Loucy (cell line): ENCODE data around the gene APLP1.

Source experiments
- H2AFZ ChIP-seq: fragments of 200-600 bp; sonication (generic); 2 replicates; pipeline ENCODE4 v1.6.0; 2016; ENCODE audit warnings: antibody characterized with exemption, mild to moderate bottlenecking, low read length, moderate library complexity
- H3F3A ChIP-seq: fragments of 200-600 bp; 2 replicates; pipeline ENCODE4 v1.6.0; 2016; ENCODE audit warnings: antibody characterized with exemption, low read depth, mild to moderate bottlenecking
- H3K27me3 ChIP-seq: fragments of 200-600 bp; sonication (generic); 2 replicates; pipeline ENCODE4 v1.6.1; 2014; ENCODE audit warnings: low read length, mild to moderate bottlenecking; ENCODE audit not compliant: insufficient read depth, poor library complexity, severe bottlenecking
- H3K36me3 ChIP-seq: fragments of 200-600 bp; sonication (generic); 2 replicates; pipeline ENCODE4 v1.6.1; 2016; ENCODE audit warnings: low read length; ENCODE audit not compliant: insufficient read depth
- H3K4me1 ChIP-seq: fragments of 200-600 bp; sonication (generic); 2 replicates; pipeline ENCODE4 v1.5.1; 2014; ENCODE audit warnings: low read length, mild to moderate bottlenecking; ENCODE audit not compliant: insufficient read depth, poor library complexity, severe bottlenecking
- H3K4me2 ChIP-seq: fragments of 200-600 bp; sonication (generic); 2 replicates; pipeline ENCODE4 v1.6.0; 2014; ENCODE audit warnings: antibody characterized with exemption, low read length, low read depth, mild to moderate bottlenecking; ENCODE audit not compliant: poor library complexity, severe bottlenecking
- H3K4me3 ChIP-seq: fragments of 200-600 bp; sonication (generic); 2 replicates; pipeline ENCODE4 v1.5.1; 2014; ENCODE audit warnings: low read length, mild to moderate bottlenecking, mixed read lengths; ENCODE audit not compliant: poor library complexity, severe bottlenecking
- H3K79me2 ChIP-seq: fragments of 200-600 bp; sonication (generic); 2 replicates; pipeline ENCODE4 v1.6.1; 2014; ENCODE audit warnings: low read length; ENCODE audit not compliant: insufficient read depth
- H3K9ac ChIP-seq: fragments of 200-600 bp; sonication (generic); 2 replicates; pipeline ENCODE4 v1.6.0; 2014; ENCODE audit warnings: mild to moderate bottlenecking, low read depth, low read length, moderate library complexity; ENCODE audit not compliant: poor library complexity, severe bottlenecking
- H3K9me2 ChIP-seq: fragments of 200-600 bp; sonication (generic); replicated peaks from 2 replicates; pipeline ENCODE4 v1.6.1; 2016; ENCODE audit warnings: low read depth, low read length, mixed read lengths
- H3K9me3 ChIP-seq: fragments of 200-600 bp; sonication (generic); 2 replicates; pipeline ENCODE4 v1.6.1; 2014; ENCODE audit warnings: mild to moderate bottlenecking, antibody characterized with exemption, low read length, low read depth; ENCODE audit not compliant: insufficient read depth
- H4K20me1 ChIP-seq: fragments of 200-600 bp; sonication (generic); 2 replicates; pipeline ENCODE4 v1.6.0; 2014; ENCODE audit warnings: antibody characterized with exemption, low read length, mild to moderate bottlenecking; ENCODE audit not compliant: insufficient read depth, poor library complexity, severe bottlenecking
- EZH2phosphoT487 ChIP-seq: fragments of 200-600 bp; IDR thresholded peaks from 2 replicates; pipeline ENCODE4 v1.6.1; 2018; ENCODE audit warnings: antibody characterized with exemption, mild to moderate bottlenecking, moderate library complexity, borderline replicate concordance
- TF ChIP-seq, protein P1 (sequence below): fragments of 200-600 bp; sonication (generic); conservative IDR thresholded peaks from 2 replicates; pipeline ENCODE4 v1.5.1; 2014; ENCODE audit warnings: mild to moderate bottlenecking, antibody characterized with exemption, low read length

Gene APLP1

GRCh38 chr19:35915443-35915842 is 47.1 kb downstream of the APLP1 start:
- H3K9me3 ChIP-seq = no peaks in the 10 kb centered on the region
- no peak overlapping the region for H3K4me2 ChIP-seq
- no peak overlapping the region for H3K4me3 ChIP-seq
- no peaks in the 10 kb centered on the region for H3K4me1 ChIP-seq
- H3K9ac ChIP-seq = no peak overlapping the region
- no peaks in the 10 kb centered on the region for H3K79me2 ChIP-seq
- no peaks in the 10 kb centered on the region for H4K20me1 ChIP-seq
- H3K27me3 ChIP-seq = no peaks in the 10 kb centered on the region
- TF ChIP-seq, protein P1, sequence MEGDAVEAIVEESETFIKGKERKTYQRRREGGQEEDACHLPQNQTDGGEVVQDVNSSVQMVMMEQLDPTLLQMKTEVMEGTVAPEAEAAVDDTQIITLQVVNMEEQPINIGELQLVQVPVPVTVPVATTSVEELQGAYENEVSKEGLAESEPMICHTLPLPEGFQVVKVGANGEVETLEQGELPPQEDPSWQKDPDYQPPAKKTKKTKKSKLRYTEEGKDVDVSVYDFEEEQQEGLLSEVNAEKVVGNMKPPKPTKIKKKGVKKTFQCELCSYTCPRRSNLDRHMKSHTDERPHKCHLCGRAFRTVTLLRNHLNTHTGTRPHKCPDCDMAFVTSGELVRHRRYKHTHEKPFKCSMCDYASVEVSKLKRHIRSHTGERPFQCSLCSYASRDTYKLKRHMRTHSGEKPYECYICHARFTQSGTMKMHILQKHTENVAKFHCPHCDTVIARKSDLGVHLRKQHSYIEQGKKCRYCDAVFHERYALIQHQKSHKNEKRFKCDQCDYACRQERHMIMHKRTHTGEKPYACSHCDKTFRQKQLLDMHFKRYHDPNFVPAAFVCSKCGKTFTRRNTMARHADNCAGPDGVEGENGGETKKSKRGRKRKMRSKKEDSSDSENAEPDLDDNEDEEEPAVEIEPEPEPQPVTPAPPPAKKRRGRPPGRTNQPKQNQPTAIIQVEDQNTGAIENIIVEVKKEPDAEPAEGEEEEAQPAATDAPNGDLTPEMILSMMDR = no peak
- no peak for TF ChIP-seq EZH2phosphoT487
- H3K9me2 ChIP-seq = no peaks in the 10 kb centered on the region
- no peaks in the 10 kb centered on the region for H3K36me3 ChIP-seq
- H3F3A ChIP-seq = no peaks in the 10 kb centered on the region
- no peak overlapping the region for H2AFZ ChIP-seq

GRCh38 chr19:35919306-35919705 is 50.9 kb downstream of the APLP1 start:
- Histone ChIP-seq H3K4me2 (no peak overlapping the region), H3K9me2 (no peaks in the 10 kb centered on the region), H3K4me3 (no peak overlapping the region), H3K36me3 (no peaks in the 10 kb centered on the region), H3K9ac (no peak overlapping the region), H3K79me2 (no peaks in the 10 kb centered on the region), H3K9me3 (no peaks in the 10 kb centered on the region), H4K20me1 (no peaks in the 10 kb centered on the region), H2AFZ (no peak overlapping the region), H3K4me1 (no peaks in the 10 kb centered on the region), H3K27me3 (no peaks in the 10 kb centered on the region), H3F3A (no peaks in the 10 kb centered on the region)
- TF ChIP-seq EZH2phosphoT487 = no peak
- TF ChIP-seq, protein P1 = no peak

GRCh38 chr19:35921012-35921411 is 52.6 kb downstream of the APLP1 start:
- Histone ChIP-seq H3K9ac (no peak overlapping the region), H3K79me2 (no peaks in the 10 kb centered on the region), H3K9me2 (no peaks in the 10 kb centered on the region), H3K27me3 (no peaks in the 10 kb centered on the region), H3K36me3 (no peaks in the 10 kb centered on the region), H3K4me2 (no peak overlapping the region), H3K4me3 (no peak overlapping the region), H3F3A (no peaks in the 10 kb centered on the region), H3K4me1 (no peaks in the 10 kb centered on the region), H2AFZ (no peak overlapping the region), H4K20me1 (no peaks in the 10 kb centered on the region), H3K9me3 (no peaks in the 10 kb centered on the region)
- no peak for TF ChIP-seq EZH2phosphoT487
- TF ChIP-seq, protein P1 = no peak
